Sigmoid colon (tissue), 7 donors: ENCODE data around the gene AP5S1. TPM values are rescaled to one million over a fixed set of nuclear protein-coding genes. Genes with fewer than 3 reads are reported as not detected.

Experiments
- DNase-seq: peaks from one replicate; pipeline ENCODE4 v3.0.0-alpha.2; 2019
- H3K27ac ChIP-seq, 4 donors: fragments of 200-600 bp; sonication (generic); one replicate each; pipeline ENCODE4 v1.5.1; 2016 to 2019; ENCODE audit warnings: mild to moderate bottlenecking in 1 of 4
- H3K27me3 ChIP-seq, 3 donors: fragments of 200-600 bp; sonication (generic); one replicate each; pipeline ENCODE4 v1.5.1; 2019; ENCODE audit warnings: mild to moderate bottlenecking in 1 of 3
- H3K36me3 ChIP-seq, 4 donors: fragments of 200-600 bp; sonication (generic); one replicate each; pipeline ENCODE4 v1.5.1; 2016 to 2019
- H3K4me1 ChIP-seq, 4 donors: fragments of 200-600 bp; sonication (generic); one replicate each; pipeline ENCODE4 v1.5.1; 2017 to 2019
- H3K4me3 ChIP-seq, 4 donors: fragments of 200-600 bp; sonication (generic); one replicate each; pipeline ENCODE4 v1.5.1; 2017 to 2019; ENCODE audit warnings: mild to moderate bottlenecking in 2 of 4, moderate library complexity in 1 of 4
- H3K9me3 ChIP-seq, 4 donors: fragments of 200-600 bp in 3 of 4; sonication (generic) in 3 of 4; one replicate each; pipeline versions ENCODE4 v1.5.1 to v1.6.1; 2013 to 2019
- EP300 ChIP-seq, 4 donors: sonication (generic); formaldehyde crosslinking; IDR thresholded peaks; one replicate each; pipeline ENCODE4 v1.6.1; 2017; ENCODE audit warnings: antibody characterized with exemption in 4 of 4
- POLR2A ChIP-seq, 2 donors: fragments of 450-650 bp; IDR thresholded peaks; one replicate each; pipeline ENCODE4 v1.6.1; 2016; ENCODE audit warnings: antibody characterized with exemption in 2 of 2, mild to moderate bottlenecking in 2 of 2, moderate library complexity in 2 of 2
- POLR2AphosphoS5 ChIP-seq, 4 donors: sonication (generic); formaldehyde crosslinking; IDR thresholded peaks; one replicate each; pipeline ENCODE4 v1.6.1; 2017; ENCODE audit warnings: antibody characterized with exemption in 4 of 4
- WGBS, 2 donors: extraction: QIAGEN DNeasy Blood & Tissue Kit; methylation state at CpG; one replicate each; pipeline ENCODE4 v1.1.7; 2013; 5-methylcytosine and 5-hydroxymethylcytosine counted together
- intact Hi-C: fragments of 100-400 bp; cut with DNase I; formaldehyde crosslinking; loops from one replicate; pipeline ENCODE4 v1.15.1; 2023
- polyA plus RNA-seq, 3 donors: library from polyadenylated mRNA; stranded (reverse); fragments of 200-250 nt; gene quantifications; one replicate each; pipeline ENCODE4 v1.2.3, GENCODE V29; 2013
- total RNA-seq, 4 donors: library from RNA; depleted of rRNA; stranded (reverse); fragments of >200 nt; gene quantifications; one replicate each; pipeline ENCODE4 v1.1.0, GENCODE V29; 2016
- TF ChIP-seq, protein P1 (sequence below), 4 experiments: fragments of 450-650 bp in 3 of 4; fragments of 200-600 bp in 1 of 4; IDR thresholded peaks; one replicate each; pipeline ENCODE4 v1.5.1; 2016 to 2019; ENCODE audit warnings: antibody characterized with exemption in 4 of 4, mild to moderate bottlenecking in 3 of 4, moderate library complexity in 2 of 4
- donor health status: healthy with polysubstance abuse.
- donor health status: Bipolar disorder and iron deficiency.
- donor health status: healthy.

AP5S1 gene
- total and polyA plus RNA-seq, 7 donors: 5.4 to 14.5 (median 10.8) TPM

DNA sequence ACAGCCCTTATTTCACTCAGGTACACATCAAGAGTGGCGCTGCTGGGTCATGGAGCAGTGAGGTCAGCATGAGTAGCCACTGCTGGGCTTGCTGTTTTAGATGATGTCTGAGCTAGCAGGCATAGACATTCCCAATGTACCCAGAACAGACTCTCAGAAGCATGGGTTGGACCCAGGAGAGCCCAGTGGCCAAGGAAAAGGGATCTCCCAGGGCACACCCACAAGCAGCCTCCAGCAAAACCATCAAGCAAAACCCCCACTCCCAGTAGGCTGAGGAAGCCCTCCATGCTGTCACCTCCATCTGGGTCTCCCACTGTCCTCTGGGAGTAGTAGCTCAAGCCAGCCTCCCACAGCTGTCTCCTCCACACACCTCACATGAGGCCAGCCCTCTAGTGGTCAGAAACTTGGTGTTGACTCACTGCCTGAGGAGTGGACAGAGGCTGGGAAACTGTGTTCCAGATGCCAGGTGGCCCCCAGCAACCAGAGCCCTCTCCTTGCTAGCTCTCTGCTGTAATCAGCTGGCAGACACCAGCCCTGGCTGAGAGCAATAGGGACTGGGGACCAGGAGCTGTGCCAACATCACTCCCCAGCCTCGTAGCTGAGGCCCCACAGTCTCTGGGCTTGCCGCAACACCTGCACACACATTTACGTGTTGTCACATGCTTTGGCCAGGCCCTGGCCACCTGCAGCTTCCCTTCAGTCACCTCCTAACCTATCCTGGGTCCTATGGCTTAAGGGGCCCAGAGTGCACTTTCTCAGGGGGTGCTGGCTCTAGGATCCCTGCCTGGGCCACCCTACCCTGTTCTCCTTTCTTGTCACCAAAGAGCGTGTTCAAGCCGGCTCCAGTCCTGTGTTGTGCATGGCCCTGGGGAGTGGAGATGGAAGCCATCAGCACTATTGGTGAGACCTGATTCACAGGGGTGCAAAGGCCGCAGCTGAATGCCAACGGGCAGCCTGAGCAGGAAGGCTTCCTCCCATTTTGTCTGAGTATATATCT, 1.9 kb upstream of the AP5S1 start:
- H3K27me3 ChIP-seq: no peaks in the 10 kb centered on the region
- 65 to 81% methylated on average over 8 of the region's 8 CpGs for WGBS, 2 donors
- intact Hi-C loops: no loop called here
- H3K9me3 ChIP-seq: no peaks in the 10 kb centered on the region
- peaks cover 0 to 31% (median 28%) of the 10 kb centered on the region in 4 donors for H3K4me1 ChIP-seq
- H3K4me3 ChIP-seq: no peak overlapping the region
- H3K36me3 ChIP-seq: peaks cover under 1 to 16% (median 11%) of the 10 kb centered on the region in 4 donors
- TF ChIP-seq EP300 (IDR thresholded peaks at IDR 0.05) (no peak), POLR2A (IDR thresholded peaks at IDR 0.05) (no peak), POLR2AphosphoS5 (IDR thresholded peaks at IDR 0.05) (peak in 1 of 4 donors; percentile 7)
- TF ChIP-seq, protein P1, sequence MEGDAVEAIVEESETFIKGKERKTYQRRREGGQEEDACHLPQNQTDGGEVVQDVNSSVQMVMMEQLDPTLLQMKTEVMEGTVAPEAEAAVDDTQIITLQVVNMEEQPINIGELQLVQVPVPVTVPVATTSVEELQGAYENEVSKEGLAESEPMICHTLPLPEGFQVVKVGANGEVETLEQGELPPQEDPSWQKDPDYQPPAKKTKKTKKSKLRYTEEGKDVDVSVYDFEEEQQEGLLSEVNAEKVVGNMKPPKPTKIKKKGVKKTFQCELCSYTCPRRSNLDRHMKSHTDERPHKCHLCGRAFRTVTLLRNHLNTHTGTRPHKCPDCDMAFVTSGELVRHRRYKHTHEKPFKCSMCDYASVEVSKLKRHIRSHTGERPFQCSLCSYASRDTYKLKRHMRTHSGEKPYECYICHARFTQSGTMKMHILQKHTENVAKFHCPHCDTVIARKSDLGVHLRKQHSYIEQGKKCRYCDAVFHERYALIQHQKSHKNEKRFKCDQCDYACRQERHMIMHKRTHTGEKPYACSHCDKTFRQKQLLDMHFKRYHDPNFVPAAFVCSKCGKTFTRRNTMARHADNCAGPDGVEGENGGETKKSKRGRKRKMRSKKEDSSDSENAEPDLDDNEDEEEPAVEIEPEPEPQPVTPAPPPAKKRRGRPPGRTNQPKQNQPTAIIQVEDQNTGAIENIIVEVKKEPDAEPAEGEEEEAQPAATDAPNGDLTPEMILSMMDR (IDR thresholded peaks at IDR 0.05): peak; percentile 49 to 76 (median 62)
- peak; percentile 85 for DNase-seq
- peak overlapping the region; percentile 95 to 98 (median 97) for H3K27ac ChIP-seq

DNA sequence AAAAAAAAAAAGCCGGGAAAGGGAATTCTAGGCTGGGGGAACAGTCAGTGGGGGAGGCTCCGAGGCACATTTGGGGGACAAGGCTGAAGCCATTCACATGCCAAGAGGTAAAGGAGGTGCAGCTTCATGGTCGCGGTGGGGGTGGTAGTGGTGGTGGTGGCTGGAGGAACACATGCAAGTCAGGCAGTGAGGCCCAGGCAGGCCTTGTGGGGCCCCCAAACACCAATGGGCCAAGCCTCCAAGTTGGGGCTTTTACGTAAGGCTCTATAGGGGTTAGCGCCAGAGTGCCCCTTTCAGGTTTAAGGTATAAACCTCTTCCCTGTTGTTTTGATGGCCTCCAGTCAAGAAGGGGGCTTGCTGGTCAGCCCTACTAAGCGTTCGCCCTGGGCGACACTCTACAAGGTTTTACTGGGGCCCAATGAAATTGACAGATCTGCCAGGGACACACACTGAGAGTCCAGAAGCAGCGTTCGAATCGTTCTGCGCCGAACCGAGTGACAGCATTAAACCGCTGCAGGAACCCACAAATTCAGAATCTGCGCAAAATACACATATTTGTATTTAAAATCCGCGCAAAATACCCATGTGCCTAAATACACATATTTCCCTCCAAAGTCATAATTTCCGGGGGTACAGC, 818 bp upstream of the AP5S1 start:
- DNase-seq: peak; percentile 72
- 60 to 67% methylated on average over 20 of the region's 20 CpGs for WGBS, 2 donors
- Histone ChIP-seq H3K4me1 (peaks cover 0 to 29% (median 25%) of the 10 kb centered on the region in 4 donors), H3K36me3 (peaks cover 8 to 26% (median 18%) of the 10 kb centered on the region in 4 donors), H3K4me3 (peak overlapping the region in 3 of 4 donors; percentile 73 to 83 (median 81)), H3K27me3 (no peaks in the 10 kb centered on the region), H3K9me3 (no peaks in the 10 kb centered on the region), H3K27ac (peak overlapping the region; percentile 95 to 98 (median 97))
- no peak for TF ChIP-seq POLR2A (IDR thresholded peaks at IDR 0.05)
- intact Hi-C loops: loop anchor here (1.0 to 2.0 kb wide), 2 partner anchors 33 to 67 kb away; partner anchors contain the start of gene CENPB

- no peaks in the 10 kb centered on the region for H3K9me3 ChIP-seq
- H3K27ac ChIP-seq: peak overlapping the region; percentile 95 to 98 (median 97)
- 33 to 49% methylated on average over 20 of the region's 20 CpGs for WGBS, 2 donors
- H3K4me1 ChIP-seq: peaks cover 0 to 29% (median 25%) of the 10 kb centered on the region in 4 donors
- H3K27me3 ChIP-seq: no peaks in the 10 kb centered on the region
- peaks cover 8 to 42% (median 22%) of the 10 kb centered on the region in 4 donors for H3K36me3 ChIP-seq
- TF ChIP-seq EP300 (IDR thresholded peaks at IDR 0.05) (no peak), POLR2A (IDR thresholded peaks at IDR 0.05) (no peak), POLR2AphosphoS5 (IDR thresholded peaks at IDR 0.05) (no peak)
- TF ChIP-seq, protein P1 (IDR thresholded peaks at IDR 0.05): no peak
- intact Hi-C loops: loop anchor here (1.0 to 2.0 kb wide), 2 partner anchors 35 to 68 kb away; partner anchors contain the start of gene CENPB
- peak overlapping the region; percentile 63 to 83 (median 77) for H3K4me3 ChIP-seq
- DNase-seq: peak; percentile 66
These were observed 767 bp downstream of the AP5S1 start for GRCh38 chr20:3820901-3821727.

DNA sequence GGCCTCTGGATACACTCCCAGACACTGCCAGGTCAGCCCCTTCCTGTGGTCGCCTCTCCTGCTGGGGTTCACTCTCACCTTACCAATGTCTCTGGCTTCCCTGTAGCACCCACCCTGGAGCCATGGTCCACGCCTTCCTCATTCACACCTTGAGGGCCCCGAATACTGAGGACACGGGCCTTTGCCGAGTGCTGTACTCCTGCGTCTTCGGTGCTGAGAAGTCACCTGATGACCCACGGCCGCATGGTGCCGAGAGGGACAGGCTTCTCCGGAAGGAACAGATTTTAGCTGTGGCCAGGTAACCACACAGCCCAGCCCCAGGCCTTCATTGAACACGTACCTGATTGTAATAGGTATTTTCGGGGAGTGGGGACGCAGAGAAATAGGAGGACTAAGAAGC, 1.6 kb downstream of the AP5S1 start:
- Histone ChIP-seq H3K36me3 (peaks cover 8 to 51% (median 22%) of the 10 kb centered on the region in 4 donors), H3K27me3 (no peaks in the 10 kb centered on the region), H3K4me3 (no peak overlapping the region), H3K4me1 (peaks cover 0 to 29% (median 25%) of the 10 kb centered on the region in 4 donors), H3K27ac (peak overlapping the region in 3 of 4 donors; percentile 95 to 97 (median 97)), H3K9me3 (no peaks in the 10 kb centered on the region)
- peak; percentile 72 for DNase-seq
- TF ChIP-seq POLR2A (IDR thresholded peaks at IDR 0.05) (no peak), POLR2AphosphoS5 (IDR thresholded peaks at IDR 0.05) (no peak), EP300 (IDR thresholded peaks at IDR 0.05) (no peak)
- TF ChIP-seq, protein P1 (IDR thresholded peaks at IDR 0.05): no peak
- intact Hi-C loops: loop anchor here (2.0 kb wide), 1 partner anchor 69 kb away; no protein-coding TSS in a partner anchor
- WGBS, 2 donors: 96 to 97% methylated on average over 14 of the region's 14 CpGs
